ENCODE results near the gene OR2T29.
"Not testable (repeated sequence)": the region's sequence is repeated elsewhere in the genome, so short reads cannot be mapped to it uniquely, and the experiment has no call there.

OR2T29 gene

GRCh38 chr1:248507773-248508172 lies 54.8 kb downstream of the OR2T29 start, which contains the start of gene OR2G6:
Gene OR2G6, plus strand, starts transcription at chr1:248508073. Its CDS starts 13,574 bp downstream, at chr1:248521647.
- DNase-seq (ENCODE audit: low spot score), result not testable (repeated sequence)
